GM19099 (cell line): ENCODE data around the gene INSIG1.

Experiments
- POLR2A ChIP-seq: IDR thresholded peaks from 3 replicates; pipeline ENCODE4 v1.6.1; 2011; ENCODE audit warnings: low read depth; ENCODE audit not compliant: insufficient read length; ENCODE audit errors: extremely low read depth

The INSIG1 gene

DNA sequence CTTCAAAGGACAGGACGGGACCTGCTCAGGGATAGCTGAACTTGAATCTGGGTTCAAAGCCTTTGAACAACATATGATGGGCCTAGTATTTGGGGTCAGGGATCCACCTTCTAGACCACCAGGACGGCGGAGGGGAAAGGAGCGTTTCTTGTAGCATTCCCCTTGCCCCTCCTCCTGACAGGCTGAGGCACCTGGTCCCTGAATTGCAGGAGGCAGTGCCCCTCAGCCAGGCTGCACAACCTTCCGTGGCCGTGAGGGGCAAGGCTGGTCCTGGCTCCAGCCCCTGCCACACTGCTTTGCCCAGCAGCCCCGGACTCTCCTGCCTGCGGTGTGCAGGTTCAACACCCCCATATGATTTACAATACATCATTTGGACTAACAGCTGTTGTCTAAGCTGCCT, 58.1 kb downstream of the INSIG1 start:
- TF ChIP-seq POLR2A: no peak

- TF ChIP-seq POLR2A: no peak
Observed at GRCh38 chr7:155356323-155357105, 58.8 kb downstream of the INSIG1 start.

GRCh38 chr7:155357573-155358041, 59.9 kb downstream of the INSIG1 start:
- no peak for TF ChIP-seq POLR2A

GRCh38 chr7:155358066-155358947, 60.6 kb downstream of the INSIG1 start:
- TF ChIP-seq POLR2A: no peak

- TF ChIP-seq POLR2A: no peak
Observed at GRCh38 chr7:155358948-155359712, 61.5 kb downstream of the INSIG1 start.
